GM19463 (cell line): ENCODE measurements around the gene PHACTR1.
A peak's percentile ranks its signal among the peaks of the same experiment; 100 is the strongest.
"Not testable (repeated sequence)": the region's sequence is repeated elsewhere in the genome, so short reads cannot be mapped to it uniquely, and the experiment has no call there.

Experiments used
- ATAC-seq: cut with Tn5 transposase; IDR thresholded peaks from one replicate; pipeline ENCODE4 v1.9.1; 2021; ENCODE audit warnings: mild to moderate bottlenecking, moderate library complexity; ENCODE audit not compliant: unreplicated experiment

PHACTR1 gene

DNA sequence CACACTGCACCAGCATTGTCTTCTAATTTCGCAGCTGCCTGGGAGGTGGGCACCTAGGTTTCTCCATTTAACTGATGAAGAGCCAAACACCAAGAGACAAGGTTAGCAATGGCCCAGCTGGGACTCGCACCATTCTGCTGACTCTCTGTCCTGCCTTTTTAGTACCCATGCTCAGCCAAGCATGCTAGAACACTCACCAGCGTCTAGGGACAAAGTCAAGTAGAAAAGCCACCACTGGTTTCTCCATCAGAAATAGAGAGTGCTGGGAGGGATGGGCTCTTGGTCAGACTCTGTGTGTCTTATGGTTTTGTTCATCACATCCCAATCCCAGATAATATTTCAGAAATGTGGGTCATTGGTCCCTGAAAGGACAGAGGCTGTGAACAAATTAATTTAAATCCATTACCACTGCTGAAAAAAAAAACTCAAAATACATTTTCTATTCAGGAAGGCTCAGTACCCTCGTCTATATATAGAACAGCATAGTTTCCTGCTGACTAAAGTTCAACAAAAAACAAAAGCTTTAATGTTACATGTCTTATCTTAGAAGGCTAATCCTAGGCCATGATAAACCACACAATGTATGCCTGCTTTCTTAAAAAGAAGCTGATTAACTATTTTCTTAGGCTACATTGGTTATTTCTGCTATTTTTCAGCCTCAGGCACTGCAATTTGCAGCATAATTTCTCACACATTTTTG, 500.8 kb downstream of the PHACTR1 start:
- no peak for ATAC-seq

- ATAC-seq, result no peak
Measured at GRCh38 chr6:13220266-13220665, 503.7 kb downstream of the PHACTR1 start.

DNA sequence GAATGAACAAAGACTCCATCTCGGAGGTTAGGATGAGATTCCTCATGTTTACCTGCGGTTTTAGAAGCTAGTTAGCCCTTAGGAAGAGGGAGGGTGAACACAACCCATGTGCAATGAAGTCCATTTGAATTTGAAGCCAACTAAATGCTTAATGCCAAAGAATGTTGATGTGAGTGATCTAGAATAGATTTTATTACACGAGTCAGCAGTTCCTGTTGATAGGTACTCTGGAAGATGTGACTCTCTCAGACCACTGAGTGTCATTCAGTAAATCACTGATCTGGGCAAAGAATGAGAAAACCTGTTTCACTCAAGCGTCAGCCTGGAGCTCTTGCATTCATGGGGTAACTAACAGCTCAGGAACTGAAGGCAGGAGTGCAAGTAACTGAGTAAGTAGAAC, 505.5 kb downstream of the PHACTR1 start:
- no peak for ATAC-seq

DNA sequence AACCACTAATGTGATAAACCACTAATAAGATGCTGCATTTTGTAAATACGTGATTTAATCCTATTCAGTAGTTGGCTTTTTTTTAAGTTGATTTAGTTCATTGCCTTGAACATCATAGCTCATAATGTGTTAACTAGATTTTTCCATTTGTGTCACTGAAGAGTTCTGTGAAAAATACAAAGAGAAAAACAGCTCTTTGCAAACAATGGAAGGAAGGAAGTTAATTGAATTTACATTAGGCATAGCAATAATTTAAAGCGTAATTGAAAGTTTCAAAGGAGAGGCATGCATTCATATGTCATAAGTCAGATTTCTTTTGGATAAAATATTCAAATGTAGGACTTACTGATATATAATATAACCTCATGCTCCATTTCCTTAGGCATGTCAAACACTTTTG, 509.5 kb downstream of the PHACTR1 start:
- no peak for ATAC-seq

GRCh38 chr6:13228264-13229204, 512.0 kb downstream of the PHACTR1 start:
- ATAC-seq, result no peak

DNA sequence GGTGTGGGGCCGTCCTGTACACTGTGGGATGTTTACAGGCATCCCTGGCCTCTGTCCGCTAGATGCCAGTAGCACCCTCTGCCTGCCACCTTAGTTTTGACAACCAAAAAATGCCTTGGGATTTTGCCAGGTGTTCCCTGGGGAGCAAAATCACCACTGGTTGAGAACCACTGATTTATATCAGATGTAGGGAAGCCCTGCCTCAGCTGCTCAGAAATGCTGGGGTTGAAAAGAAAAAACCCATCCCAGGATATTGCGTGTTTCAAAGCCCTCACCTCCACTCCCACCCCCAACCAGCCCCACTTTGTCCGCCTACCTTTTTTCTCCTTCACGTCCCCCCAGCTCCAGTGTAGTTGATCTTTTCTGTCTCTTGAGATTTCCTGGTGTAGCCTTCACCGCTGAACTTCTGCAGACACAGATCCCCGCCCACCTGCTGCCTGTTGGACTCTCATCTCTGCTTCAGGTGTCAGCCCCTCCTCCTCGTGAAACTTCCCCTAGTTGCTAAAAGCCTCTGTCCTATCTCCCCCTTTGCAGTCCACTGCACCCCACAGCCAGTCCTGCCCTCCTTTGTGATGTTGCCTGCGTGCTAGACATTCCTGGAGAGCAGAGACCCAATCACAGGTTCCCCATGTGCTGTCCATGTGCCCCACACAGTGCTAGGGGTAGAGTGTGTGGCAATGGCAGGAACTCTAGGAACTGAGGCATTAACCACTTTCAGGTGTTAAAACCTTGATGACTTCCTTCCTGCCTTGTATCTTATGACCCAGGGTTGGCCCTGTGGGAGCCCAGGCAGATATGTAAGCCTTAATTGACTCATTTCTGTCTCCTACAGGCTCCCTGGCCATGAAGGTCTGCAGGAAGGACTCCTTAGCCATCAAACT, 512.9 kb downstream of the PHACTR1 start:
- ATAC-seq, result peak; percentile 85

GRCh38 chr6:13233106-13233505, 516.5 kb downstream of the PHACTR1 start:
- no peak for ATAC-seq

GRCh38 chr6:13234130-13234529, 517.6 kb downstream of the PHACTR1 start:
- no peak for ATAC-seq

DNA sequence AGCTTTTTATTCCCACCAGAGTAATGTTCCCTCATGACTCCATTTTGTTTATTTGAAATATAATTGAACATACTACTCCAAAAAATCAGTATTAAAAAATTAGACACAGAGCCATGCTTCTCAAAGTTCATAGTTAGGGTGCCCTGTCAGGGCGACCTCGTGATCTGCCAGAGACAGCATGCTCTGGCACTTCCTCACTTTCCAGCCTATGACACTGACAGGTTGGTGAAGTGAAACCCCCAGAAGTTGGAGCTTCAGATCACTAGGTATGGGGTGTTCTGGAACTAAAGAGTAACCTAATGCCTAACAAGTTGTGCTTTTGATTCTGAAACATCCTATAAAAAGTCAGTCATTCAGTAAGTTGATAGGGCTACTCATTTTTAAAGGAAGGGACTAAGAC, 518.8 kb downstream of the PHACTR1 start:
- no peak for ATAC-seq

DNA sequence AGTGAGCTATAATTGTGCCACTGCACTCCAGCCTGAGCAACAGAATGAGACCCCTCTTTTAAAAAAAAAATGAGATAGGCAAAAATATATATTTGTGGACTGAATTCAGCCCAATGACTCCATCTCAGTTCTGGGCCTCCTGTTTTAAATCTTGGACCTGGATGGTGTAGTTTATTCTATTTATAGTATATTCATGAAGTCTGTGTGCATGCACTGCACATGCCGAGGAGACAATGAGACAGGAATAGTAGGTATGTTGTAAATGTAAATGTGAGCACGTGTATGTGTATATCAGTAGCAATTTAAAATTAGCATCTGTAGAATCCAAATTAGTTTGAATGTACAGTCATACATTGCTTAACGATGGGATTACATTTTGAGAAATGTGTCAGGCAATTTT, 520.8 kb downstream of the PHACTR1 start:
- ATAC-seq, result no peak

DNA sequence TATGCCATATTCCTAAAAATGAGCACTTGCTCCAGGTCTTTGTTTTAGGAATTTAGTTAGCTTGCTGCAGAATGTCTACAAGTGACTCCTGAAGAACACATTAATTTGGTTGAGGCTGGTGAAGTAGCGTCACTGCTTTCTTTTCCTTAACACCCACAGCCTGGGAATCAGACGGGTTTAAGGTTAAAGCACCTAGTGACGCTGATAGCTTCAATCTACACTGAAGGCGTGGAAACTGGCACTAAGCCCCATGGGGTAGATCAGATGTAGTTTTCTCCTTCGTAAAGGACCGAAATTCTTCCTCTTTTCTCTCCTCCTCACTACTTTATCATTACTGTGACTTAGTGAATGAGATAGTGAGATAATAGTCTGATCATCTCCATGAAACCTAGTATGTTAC, 521.5 kb downstream of the PHACTR1 start:
- no peak for ATAC-seq

- no peak for ATAC-seq
Measured at GRCh38 chr6:13238640-13239216, 522.2 kb downstream of the PHACTR1 start.

GRCh38 chr6:13239530-13240455, 523.2 kb downstream of the PHACTR1 start:
- ATAC-seq, result no peak

DNA sequence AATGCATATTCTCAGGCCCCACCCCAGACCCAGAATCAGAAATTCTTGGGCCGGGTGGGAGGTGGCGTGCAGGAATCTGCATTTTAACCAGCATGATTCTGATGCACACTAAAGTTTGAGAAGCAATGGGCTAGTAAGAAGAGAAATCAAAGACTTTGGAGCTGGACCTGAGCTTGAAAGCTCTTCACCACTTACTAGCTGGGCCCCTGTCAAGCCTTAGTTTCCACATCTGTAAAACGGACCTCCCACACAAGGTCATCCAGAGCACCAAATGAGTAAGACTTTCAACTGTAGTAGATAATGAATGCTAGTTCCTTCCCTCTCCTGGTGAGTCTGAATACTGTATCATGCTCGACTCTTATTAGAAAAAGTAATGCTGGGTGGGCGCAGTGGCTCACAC, 524.8 kb downstream of the PHACTR1 start:
- no peak for ATAC-seq

DNA sequence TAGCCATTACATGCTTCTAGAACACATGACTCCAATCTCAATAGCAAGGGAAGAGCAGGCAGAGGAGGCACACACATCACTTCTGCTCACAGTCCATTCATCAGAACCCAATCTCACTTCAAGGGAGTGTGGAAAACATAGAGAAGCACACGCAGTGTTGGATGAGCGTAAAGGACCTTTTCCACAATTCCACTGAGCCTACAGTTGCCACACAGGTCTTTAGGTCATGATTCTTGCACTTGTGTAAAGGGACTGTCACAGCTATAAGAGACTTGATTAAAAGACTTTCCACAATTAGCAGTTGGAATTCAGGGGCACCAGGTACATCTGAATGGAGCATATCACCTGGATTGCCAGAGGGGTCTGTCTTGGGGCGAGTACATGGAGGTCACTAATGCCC, 525.6 kb downstream of the PHACTR1 start:
- ATAC-seq, result no peak

GRCh38 chr6:13242590-13242989, 526.0 kb downstream of the PHACTR1 start:
- ATAC-seq, result no peak

- ATAC-seq, result no peak
Measured at GRCh38 chr6:13243033-13243432, 526.5 kb downstream of the PHACTR1 start.

DNA sequence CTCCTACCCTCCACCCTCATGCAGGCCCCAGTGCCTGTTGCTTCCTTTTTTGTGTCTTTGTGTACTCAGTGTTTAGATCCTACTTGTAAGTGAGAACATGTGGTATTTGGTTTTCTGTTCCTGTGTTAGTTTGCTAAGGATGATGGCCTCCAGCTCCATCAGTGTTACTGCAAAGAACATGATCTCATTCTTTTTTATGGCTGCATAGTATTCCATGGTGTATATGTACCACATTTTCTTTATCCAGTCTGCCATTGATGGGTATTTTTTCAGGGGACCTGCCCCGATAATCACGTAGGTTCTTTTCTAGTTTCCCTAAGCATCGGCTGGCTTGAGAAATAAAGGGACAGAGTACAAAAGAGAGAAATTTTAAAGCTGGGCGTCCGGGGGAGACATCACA, 527.2 kb downstream of the PHACTR1 start:
- not testable (repeated sequence) for ATAC-seq

DNA sequence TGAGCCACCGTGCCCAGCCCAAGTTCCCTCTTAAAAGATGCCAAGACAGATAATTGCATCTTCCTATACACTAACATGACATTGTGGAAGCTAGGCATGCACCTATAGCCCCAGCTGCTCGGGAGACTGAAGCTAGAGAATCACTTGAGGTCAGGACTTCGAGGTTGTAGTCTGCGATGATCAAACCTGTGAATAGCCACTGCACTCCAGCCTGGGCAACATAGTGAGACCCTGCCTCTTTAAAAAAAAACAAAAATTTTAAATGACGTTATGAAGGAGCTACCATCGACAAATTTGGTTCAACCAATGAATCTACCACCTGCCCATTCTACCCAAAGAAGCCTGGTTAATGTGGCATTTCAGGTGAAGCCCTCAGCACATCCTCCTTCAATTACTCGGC, 531.1 kb downstream of the PHACTR1 start:
- ATAC-seq, result no peak

DNA sequence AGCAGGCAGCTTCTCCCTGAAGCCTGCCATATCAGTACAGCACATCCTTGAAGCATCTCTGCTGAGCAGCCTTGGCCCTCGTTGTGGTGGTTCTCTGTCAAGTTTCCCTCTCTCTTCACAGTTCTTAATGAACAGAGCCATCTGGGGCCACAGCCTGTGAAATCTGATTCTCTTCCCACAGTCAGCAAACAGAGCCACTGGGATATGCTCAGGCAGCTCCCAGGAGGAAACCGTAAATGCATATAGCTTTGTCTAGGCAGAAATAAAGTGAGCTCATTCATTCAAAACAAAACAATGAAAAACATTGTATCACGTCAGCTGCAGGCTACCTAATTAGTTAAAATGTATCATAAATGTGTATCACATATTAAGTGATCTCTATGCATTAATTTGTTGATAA, 531.5 kb downstream of the PHACTR1 start:
- ATAC-seq, result no peak
